Neuronal stem cell (in vitro differentiated cells): ENCODE results near the gene GJA3.

Source experiments
- DNase-seq: peaks from one replicate; pipeline ENCODE4 v3.0.0-alpha.2; 2013; ENCODE audit warnings: low spot score
- H2AFZ ChIP-seq: one replicate; pipeline ENCODE4 v1.6.1; 2013; ENCODE audit warnings: mild to moderate bottlenecking, low read length, inconsistent platforms
- H2AK5ac ChIP-seq: 2 replicates; pipeline ENCODE4 v1.6.1; 2013; ENCODE audit warnings: low read depth, mild to moderate bottlenecking, inconsistent platforms, low read length, moderate library complexity, mixed read lengths
- H2BK120ac ChIP-seq: 2 replicates; pipeline ENCODE4 v1.6.1; 2013; ENCODE audit warnings: low read depth, mild to moderate bottlenecking, inconsistent platforms, low read length, moderate library complexity, mixed read lengths
- H2BK12ac ChIP-seq: one replicate; pipeline ENCODE4 v1.6.1; 2013; ENCODE audit warnings: low read length, inconsistent platforms
- H2BK15ac ChIP-seq: 2 replicates; pipeline ENCODE4 v1.6.1; 2013; ENCODE audit warnings: mild to moderate bottlenecking, low read length, inconsistent platforms, mixed read lengths
- H2BK5ac ChIP-seq: one replicate; pipeline ENCODE4 v1.6.1; 2013; ENCODE audit warnings: inconsistent platforms, mild to moderate bottlenecking, low read length, moderate library complexity
- H3K14ac ChIP-seq: one replicate; pipeline ENCODE4 v1.6.1; 2013; ENCODE audit warnings: low read length, inconsistent platforms
- H3K18ac ChIP-seq: 2 replicates; pipeline ENCODE4 v1.6.1; 2013; ENCODE audit warnings: low read length, inconsistent platforms
- H3K23ac ChIP-seq: 2 replicates; pipeline ENCODE4 v1.6.1; 2013; ENCODE audit warnings: low read depth, mild to moderate bottlenecking, mixed read lengths, low read length, inconsistent platforms; ENCODE audit not compliant: poor library complexity
- H3K27ac ChIP-seq: replicated peaks from 3 replicates; pipeline ENCODE4 v1.5.1; 2013; ENCODE audit warnings: low read length, inconsistent platforms
- H3K27me3 ChIP-seq, 3 experiments: 2 replicates each; pipeline ENCODE4 v1.6.1; 2013; ENCODE audit warnings: low read length in 3 of 3, mild to moderate bottlenecking in 2 of 3, inconsistent platforms in 1 of 3, low read depth in 1 of 3, mixed read lengths in 1 of 3, moderate library complexity in 1 of 3; ENCODE audit not compliant: control insufficient read depth in 3 of 3, insufficient read depth in 3 of 3
- H3K36me3 ChIP-seq, 2 donors: replicated peaks in 1 of 2; 2 replicates each; pipeline ENCODE4 v1.6.1; 2013; ENCODE audit warnings: low read length in 2 of 2; ENCODE audit not compliant: control insufficient read depth in 2 of 2, insufficient read depth in 2 of 2
- H3K4ac ChIP-seq: 2 replicates; pipeline ENCODE4 v1.6.1; 2013; ENCODE audit warnings: inconsistent platforms, mild to moderate bottlenecking, low read length, moderate library complexity
- H3K4me1 ChIP-seq, 2 donors: 1 replicate in 1 of 2; 2 replicates in 1 of 2; pipeline ENCODE4 v1.6.1; 2013; ENCODE audit warnings: low read length in 2 of 2, low read depth in 1 of 2; ENCODE audit not compliant: control insufficient read depth in 2 of 2, insufficient read depth in 1 of 2
- H3K4me2 ChIP-seq: one replicate; pipeline ENCODE4 v1.6.1; 2013; ENCODE audit warnings: mild to moderate bottlenecking, low read length, inconsistent platforms; ENCODE audit not compliant: insufficient read depth, poor library complexity, severe bottlenecking
- H3K4me3 ChIP-seq, 2 donors: 2 replicates each; pipeline ENCODE4 v1.5.1; 2013; ENCODE audit warnings: low read length in 2 of 2, mild to moderate bottlenecking in 2 of 2, inconsistent platforms in 1 of 2, moderate library complexity in 1 of 2
- H3K79me1 ChIP-seq: one replicate; pipeline ENCODE4 v1.6.1; 2013; ENCODE audit warnings: low read depth, mild to moderate bottlenecking, inconsistent platforms, low read length, moderate library complexity
- H3K9ac ChIP-seq: one replicate; pipeline ENCODE4 v1.6.1; 2013; ENCODE audit warnings: mild to moderate bottlenecking, low read depth, low read length, inconsistent platforms; ENCODE audit not compliant: poor library complexity
- H3K9me3 ChIP-seq, 2 donors: replicated peaks in 1 of 2; 2 replicates each; pipeline versions ENCODE3 to v1.6.1; 2013; ENCODE audit warnings: low read length in 2 of 2, mild to moderate bottlenecking in 2 of 2, inconsistent platforms in 1 of 2, low read depth in 1 of 2, mixed read lengths in 1 of 2, moderate library complexity in 1 of 2; ENCODE audit not compliant: control insufficient read depth in 2 of 2, insufficient read depth in 1 of 2
- H4K8ac ChIP-seq: one replicate; pipeline ENCODE4 v1.6.1; 2013; ENCODE audit warnings: low read depth, mild to moderate bottlenecking, inconsistent platforms, low read length, moderate library complexity
- H4K91ac ChIP-seq: one replicate; pipeline ENCODE4 v1.6.1; 2013; ENCODE audit warnings: low read length, low read depth, mild to moderate bottlenecking, inconsistent platforms; ENCODE audit not compliant: poor library complexity
- WGBS, 2 donors: extraction: QIAGEN DNeasy Blood & Tissue Kit; methylation state at CpG; one replicate each; pipeline ENCODE4 v1.1.7; 2013; ENCODE audit warnings: missing lambda C conversion rate in 2 of 2, mixed read lengths in 1 of 2; ENCODE audit not compliant: insufficient read length in 2 of 2, insufficient replicate concordance in 1 of 2; ENCODE audit errors: extremely low coverage in 2 of 2; 5-methylcytosine and 5-hydroxymethylcytosine counted together

The GJA3 gene

GRCh38 chr13:20190076-20190475 is 29.2 kb upstream of the GJA3 start:
- Histone ChIP-seq H2BK5ac (no peak overlapping the region), H4K91ac (no peak overlapping the region), H2AFZ (no peak overlapping the region), H3K9me3 (peaks cover 2 to 3% of the 10 kb centered on the region in 2 donors), H3K4ac (no peak overlapping the region), H3K4me2 (no peak overlapping the region), H3K36me3 (no peaks in the 10 kb centered on the region), H3K27me3 (peaks cover 23 to 97% (median 59%) of the 10 kb centered on the region in 3 experiments), H3K23ac (no peak overlapping the region), H2BK15ac (no peak overlapping the region), H3K79me1 (no peaks in the 10 kb centered on the region), H4K8ac (no peak overlapping the region), H3K9ac (no peak overlapping the region), H3K4me1 (peaks cover 3 to 6% of the 10 kb centered on the region in 2 donors), H3K14ac (no peak overlapping the region), H3K27ac (no peak overlapping the region), H3K4me3 (no peak overlapping the region), H3K18ac (no peak overlapping the region), H2BK120ac (no peak overlapping the region), H2BK12ac (no peak overlapping the region), H2AK5ac (no peak overlapping the region)
- no CpG with 5 or more reads among the region's 5 CpGs for WGBS, 2 donors
- no peak for DNase-seq

GRCh38 chr13:20188667-20189553 is 28.1 kb upstream of the GJA3 start:
- H3K4ac ChIP-seq, result no peak overlapping the region
- H2BK12ac ChIP-seq, result no peak overlapping the region
- H3K4me2 ChIP-seq, result no peak overlapping the region
- no peaks in the 10 kb centered on the region for H3K36me3 ChIP-seq
- no peak overlapping the region for H3K23ac ChIP-seq
- H4K8ac ChIP-seq, result no peak overlapping the region
- peaks cover 20 to 97% (median 47%) of the 10 kb centered on the region in 3 experiments for H3K27me3 ChIP-seq
- no peak overlapping the region for H2AFZ ChIP-seq
- no peak overlapping the region for H2BK15ac ChIP-seq
- peak overlapping the region; percentile 18 for H3K9ac ChIP-seq
- no peak overlapping the region for H2AK5ac ChIP-seq
- no peak overlapping the region for H3K4me3 ChIP-seq
- H2BK120ac ChIP-seq, result no peak overlapping the region
- H3K18ac ChIP-seq, result no peak overlapping the region
- no CpG with 5 or more reads among the region's 28 CpGs for WGBS, 2 donors
- peaks cover 2 to 3% of the 10 kb centered on the region in 2 donors for H3K9me3 ChIP-seq
- no peak for DNase-seq
- H4K91ac ChIP-seq, result no peak overlapping the region
- H3K14ac ChIP-seq, result no peak overlapping the region
- no peaks in the 10 kb centered on the region for H3K79me1 ChIP-seq
- H3K4me1 ChIP-seq, result peaks cover 3 to 6% of the 10 kb centered on the region in 2 donors
- no peak overlapping the region for H3K27ac ChIP-seq
- no peak overlapping the region for H2BK5ac ChIP-seq

GRCh38 chr13:20186771-20187170 is 25.9 kb upstream of the GJA3 start:
- Histone ChIP-seq H3K14ac (no peak overlapping the region), H2BK15ac (no peak overlapping the region), H3K79me1 (no peaks in the 10 kb centered on the region), H4K91ac (no peak overlapping the region), H3K9ac (no peak overlapping the region), H3K36me3 (no peaks in the 10 kb centered on the region), H3K27ac (no peak overlapping the region), H4K8ac (no peak overlapping the region), H3K4me3 (no peak overlapping the region), H2AK5ac (no peak overlapping the region), H3K4ac (no peak overlapping the region), H2AFZ (no peak overlapping the region), H3K9me3 (peaks cover 2 to 3% of the 10 kb centered on the region in 2 donors), H2BK12ac (no peak overlapping the region), H3K4me1 (peaks cover 1 to 3% of the 10 kb centered on the region in 2 donors), H3K18ac (no peak overlapping the region), H2BK5ac (no peak overlapping the region), H3K27me3 (peaks cover 3 to 76% (median 26%) of the 10 kb centered on the region in 3 experiments), H2BK120ac (no peak overlapping the region), H3K4me2 (no peak overlapping the region), H3K23ac (no peak overlapping the region)
- DNase-seq, result no peak
- WGBS, 2 donors, result no CpG with 5 or more reads among the region's 6 CpGs

- no peak overlapping the region for H4K8ac ChIP-seq
- H3K23ac ChIP-seq, result no peak overlapping the region
- H3K27ac ChIP-seq, result no peak overlapping the region
- no peak overlapping the region for H3K4me3 ChIP-seq
- no peak for DNase-seq
- H2AFZ ChIP-seq, result no peak overlapping the region
- H3K4me2 ChIP-seq, result no peak overlapping the region
- H2BK120ac ChIP-seq, result no peak overlapping the region
- H2BK12ac ChIP-seq, result no peak overlapping the region
- H4K91ac ChIP-seq, result no peak overlapping the region
- no peak overlapping the region for H3K14ac ChIP-seq
- no peak overlapping the region for H3K9ac ChIP-seq
- H3K4me1 ChIP-seq, result no peaks in the 10 kb centered on the region
- no peaks in the 10 kb centered on the region for H3K79me1 ChIP-seq
- H2AK5ac ChIP-seq, result no peak overlapping the region
- WGBS, 2 donors, result no CpG with 5 or more reads among the region's 12 CpGs
- no peak overlapping the region for H2BK15ac ChIP-seq
- peaks cover 0 to 63% (median 13%) of the 10 kb centered on the region in 3 experiments for H3K27me3 ChIP-seq
- no peak overlapping the region for H3K18ac ChIP-seq
- no peak overlapping the region for H3K4ac ChIP-seq
- no peak overlapping the region for H2BK5ac ChIP-seq
- H3K9me3 ChIP-seq, result peaks cover 0 to 2% of the 10 kb centered on the region in 2 donors
- H3K36me3 ChIP-seq, result no peaks in the 10 kb centered on the region
Measured at GRCh38 chr13:20185366-20186056, 24.7 kb upstream of the GJA3 start.
